Right renal cortex interstitium (tissue), 3 donors: ENCODE results near the gene ANKRD30A. TPM values are rescaled to one million over a fixed set of nuclear protein-coding genes. Genes with fewer than 3 reads are reported as not detected.
"Not testable (repeated sequence)": the region's sequence is repeated elsewhere in the genome, so short reads cannot be mapped to it uniquely, and the experiment has no call there.

Experiments
- DNase-seq, 3 donors: peaks; one replicate each; pipeline ENCODE4 v3.0.0-alpha.2; 2013; ENCODE audit warnings: low read depth in 3 of 3, low spot score in 2 of 3
- polyA plus RNA-seq, 3 donors: library from polyadenylated mRNA; unstranded; fragments of 120-200 nt; gene quantifications; one replicate each; pipeline ENCODE4 v1.2.1, GENCODE V29; 2013; ENCODE audit not compliant: insufficient read length in 3 of 3

The ANKRD30A gene, protein sequence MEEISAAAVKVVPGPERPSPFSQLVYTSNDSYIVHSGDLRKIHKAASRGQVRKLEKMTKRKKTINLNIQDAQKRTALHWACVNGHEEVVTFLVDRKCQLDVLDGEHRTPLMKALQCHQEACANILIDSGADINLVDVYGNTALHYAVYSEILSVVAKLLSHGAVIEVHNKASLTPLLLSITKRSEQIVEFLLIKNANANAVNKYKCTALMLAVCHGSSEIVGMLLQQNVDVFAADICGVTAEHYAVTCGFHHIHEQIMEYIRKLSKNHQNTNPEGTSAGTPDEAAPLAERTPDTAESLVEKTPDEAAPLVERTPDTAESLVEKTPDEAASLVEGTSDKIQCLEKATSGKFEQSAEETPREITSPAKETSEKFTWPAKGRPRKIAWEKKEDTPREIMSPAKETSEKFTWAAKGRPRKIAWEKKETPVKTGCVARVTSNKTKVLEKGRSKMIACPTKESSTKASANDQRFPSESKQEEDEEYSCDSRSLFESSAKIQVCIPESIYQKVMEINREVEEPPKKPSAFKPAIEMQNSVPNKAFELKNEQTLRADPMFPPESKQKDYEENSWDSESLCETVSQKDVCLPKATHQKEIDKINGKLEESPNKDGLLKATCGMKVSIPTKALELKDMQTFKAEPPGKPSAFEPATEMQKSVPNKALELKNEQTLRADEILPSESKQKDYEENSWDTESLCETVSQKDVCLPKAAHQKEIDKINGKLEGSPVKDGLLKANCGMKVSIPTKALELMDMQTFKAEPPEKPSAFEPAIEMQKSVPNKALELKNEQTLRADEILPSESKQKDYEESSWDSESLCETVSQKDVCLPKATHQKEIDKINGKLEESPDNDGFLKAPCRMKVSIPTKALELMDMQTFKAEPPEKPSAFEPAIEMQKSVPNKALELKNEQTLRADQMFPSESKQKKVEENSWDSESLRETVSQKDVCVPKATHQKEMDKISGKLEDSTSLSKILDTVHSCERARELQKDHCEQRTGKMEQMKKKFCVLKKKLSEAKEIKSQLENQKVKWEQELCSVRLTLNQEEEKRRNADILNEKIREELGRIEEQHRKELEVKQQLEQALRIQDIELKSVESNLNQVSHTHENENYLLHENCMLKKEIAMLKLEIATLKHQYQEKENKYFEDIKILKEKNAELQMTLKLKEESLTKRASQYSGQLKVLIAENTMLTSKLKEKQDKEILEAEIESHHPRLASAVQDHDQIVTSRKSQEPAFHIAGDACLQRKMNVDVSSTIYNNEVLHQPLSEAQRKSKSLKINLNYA (N-terminal part only)
- polyA plus RNA-seq, result not detected

- DNase-seq, result no peak
These were observed at the start of gene ANKRD30A for GRCh38 chr10:37125191-37125732. TSS of gene ANKRD30A (plus strand) at chr10:37125598. CDS start at chr10:37125788, 190 bp downstream.

GRCh38 chr10:37076083-37076482 is 49.3 kb upstream of the ANKRD30A start:
- DNase-seq, result not testable (repeated sequence)

DNA sequence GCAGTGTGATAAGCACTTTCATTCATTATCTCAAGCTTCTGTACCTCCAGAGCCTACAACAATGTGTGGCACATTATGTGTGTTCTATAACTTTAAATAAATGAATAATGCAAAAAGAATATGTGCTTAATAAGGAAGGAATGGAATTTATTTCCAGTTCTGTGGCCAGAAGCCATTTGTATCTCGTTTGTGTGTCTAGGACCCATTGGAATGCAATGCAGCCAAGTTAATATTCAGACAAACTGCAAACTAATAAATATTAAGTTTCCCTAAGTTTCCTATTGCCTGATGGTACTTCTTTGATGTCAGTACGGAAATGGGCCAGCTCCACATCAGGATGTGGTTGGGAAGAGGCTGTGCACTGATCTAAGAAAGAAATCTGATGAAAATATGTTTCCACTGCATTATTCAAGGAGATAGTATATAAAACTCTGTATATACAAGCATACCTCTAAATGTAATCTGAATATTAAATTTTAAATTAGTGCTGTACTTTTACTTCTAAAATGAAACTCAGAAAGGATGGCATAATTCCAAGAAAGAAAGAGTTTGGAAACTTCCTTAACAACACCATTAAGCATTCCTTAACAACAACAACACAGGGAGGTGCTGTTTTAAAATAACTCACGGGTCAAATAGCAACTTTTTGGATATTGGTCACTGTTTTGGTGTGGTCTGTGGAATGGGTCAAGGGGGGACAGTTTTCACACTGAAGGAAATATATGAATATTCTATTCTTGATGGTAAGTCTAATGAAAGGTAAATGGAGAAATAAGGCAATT is 29.4 kb upstream of the ANKRD30A start:
- DNase-seq, result no peak

DNA sequence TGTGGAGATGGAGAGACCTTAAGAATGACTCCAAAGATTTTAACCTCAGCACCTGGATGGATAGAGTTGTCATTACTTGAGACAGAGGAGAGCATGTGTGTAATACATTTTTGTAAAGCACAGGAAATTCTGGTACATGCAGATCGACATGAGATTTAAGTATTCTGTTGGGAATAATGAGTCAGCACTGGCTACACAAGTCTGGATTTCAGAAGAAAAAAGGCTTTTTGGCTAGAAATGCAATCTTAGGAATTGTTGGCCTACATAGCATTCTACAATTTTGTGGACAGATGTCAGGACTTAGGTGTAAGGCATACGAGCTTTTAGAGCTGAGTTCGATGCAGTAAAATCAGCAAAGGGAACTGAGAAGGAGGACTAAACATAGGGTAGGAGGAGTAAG is 24.1 kb upstream of the ANKRD30A start:
- no peak for DNase-seq

DNA sequence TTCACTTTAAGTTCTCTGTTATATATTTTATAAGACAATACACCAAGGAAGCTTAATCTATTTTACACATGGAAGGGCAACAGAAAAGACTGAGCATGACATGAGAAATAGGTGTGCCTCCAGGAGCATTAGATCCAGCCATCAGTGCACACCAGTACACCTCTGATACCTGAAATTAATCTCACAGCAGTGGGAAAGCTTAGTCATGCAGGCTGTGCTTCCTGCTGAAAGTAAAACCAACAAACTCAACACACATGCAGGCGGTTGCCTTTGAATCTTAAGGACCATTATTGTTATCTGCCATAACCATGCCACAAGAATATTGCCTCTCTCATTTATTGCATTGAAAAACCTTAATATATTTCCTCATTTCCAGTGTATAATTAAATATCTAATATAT is 16.4 kb upstream of the ANKRD30A start:
- DNase-seq, result no peak

DNA sequence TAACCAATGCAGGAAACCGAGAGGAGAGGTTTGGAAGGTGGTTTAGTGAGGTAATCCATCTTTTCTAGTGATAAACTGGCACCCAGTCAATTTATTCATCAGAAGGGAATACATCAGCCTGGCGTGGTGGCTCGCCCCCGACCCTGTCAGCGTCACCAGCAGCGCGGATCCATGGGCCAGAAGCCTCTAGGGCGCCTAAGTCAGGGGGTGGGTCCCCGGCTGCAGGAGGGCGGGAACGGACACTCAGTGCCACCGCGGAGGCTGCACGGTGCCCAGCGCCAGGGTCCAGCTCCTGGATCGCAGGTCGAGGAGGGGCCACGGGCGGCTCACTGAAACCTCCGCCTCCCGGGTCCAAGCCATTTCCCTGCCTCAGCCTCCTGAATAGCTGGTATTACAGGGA is 866 bp upstream of the ANKRD30A start:
- no peak for DNase-seq

- DNase-seq, result no peak
These were observed 523 bp downstream of the ANKRD30A start for GRCh38 chr10:37125921-37126320.

DNA sequence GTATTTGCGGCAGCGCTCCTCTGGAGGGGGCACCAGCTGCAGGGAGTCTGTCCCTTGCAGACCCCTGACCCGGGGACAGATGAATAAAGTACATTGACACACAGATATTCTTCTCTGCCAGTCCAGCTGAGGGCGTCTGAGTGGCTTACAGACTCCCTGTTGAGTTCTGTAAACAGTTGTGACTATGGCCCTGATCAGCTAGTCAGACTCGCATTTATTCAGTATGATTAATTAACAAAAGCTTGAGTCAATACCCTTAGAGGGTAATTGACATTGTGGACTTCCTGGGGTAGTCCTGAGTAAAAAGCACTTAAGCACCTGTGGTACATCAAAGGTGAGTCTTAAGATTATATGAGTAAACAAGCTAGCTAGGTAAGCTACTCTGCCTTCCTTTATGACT is 21.0 kb downstream of the ANKRD30A start:
- no peak for DNase-seq

DNA sequence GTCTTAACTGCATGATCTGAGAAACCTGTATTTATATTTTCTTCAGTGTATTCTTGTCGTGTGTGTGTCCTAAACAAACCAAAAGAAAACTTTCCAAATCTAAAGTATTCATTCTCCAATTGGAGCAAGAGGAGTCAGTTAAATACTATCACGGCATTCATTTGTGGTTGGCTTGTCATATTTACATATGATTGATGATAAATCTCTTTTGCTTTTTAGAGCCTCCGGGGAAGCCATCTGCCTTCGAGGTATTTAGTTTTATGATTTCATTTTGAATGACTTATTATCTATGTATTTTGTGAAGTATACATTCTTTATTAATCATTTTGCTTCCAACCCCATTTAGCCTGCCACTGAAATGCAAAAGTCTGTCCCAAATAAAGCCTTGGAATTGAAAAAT is 37.0 kb downstream of the ANKRD30A start:
- not testable (repeated sequence) for DNase-seq

DNA sequence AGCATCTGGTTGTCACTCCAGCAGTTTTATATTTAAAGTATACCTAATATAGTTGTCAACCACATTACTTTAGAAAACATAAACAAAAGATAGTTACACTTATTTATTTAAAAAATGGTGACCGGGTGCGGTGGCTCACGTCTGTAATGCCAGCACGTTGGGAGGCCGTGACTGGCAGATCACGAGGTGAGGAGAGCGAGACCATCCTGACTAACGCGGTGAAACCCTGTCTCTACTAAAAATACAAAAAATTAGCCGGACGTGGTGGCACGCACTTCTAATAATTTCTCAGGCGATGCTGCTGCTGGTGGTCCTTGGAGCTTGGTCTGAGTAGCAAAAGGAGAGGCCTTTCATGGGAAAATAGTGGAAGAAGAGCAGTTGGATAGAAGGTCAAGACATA is 46.5 kb downstream of the ANKRD30A start:
- DNase-seq, result not testable (repeated sequence)

DNA sequence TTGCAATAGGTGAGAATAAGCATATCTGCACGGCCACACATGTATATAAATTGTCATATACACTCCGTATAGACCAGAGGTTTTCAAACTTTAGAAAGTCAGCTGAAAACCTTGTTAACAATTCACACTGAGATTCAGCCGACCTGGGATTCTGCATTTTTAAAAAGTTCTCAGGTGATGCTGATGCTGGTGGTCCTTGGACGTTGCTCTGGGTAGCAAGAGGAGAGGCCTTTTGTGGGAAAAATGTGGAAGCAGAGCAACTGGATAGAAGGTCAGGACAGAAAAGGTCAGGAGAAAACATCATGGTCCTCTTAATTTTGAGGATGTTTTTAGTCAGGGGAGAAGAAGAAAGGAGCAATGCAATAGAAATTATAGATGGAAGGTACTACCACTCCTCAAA is 52.9 kb downstream of the ANKRD30A start:
- not testable (repeated sequence) for DNase-seq

GRCh38 chr10:37182719-37183118 is 57.3 kb downstream of the ANKRD30A start:
- not testable (repeated sequence) for DNase-seq

DNA sequence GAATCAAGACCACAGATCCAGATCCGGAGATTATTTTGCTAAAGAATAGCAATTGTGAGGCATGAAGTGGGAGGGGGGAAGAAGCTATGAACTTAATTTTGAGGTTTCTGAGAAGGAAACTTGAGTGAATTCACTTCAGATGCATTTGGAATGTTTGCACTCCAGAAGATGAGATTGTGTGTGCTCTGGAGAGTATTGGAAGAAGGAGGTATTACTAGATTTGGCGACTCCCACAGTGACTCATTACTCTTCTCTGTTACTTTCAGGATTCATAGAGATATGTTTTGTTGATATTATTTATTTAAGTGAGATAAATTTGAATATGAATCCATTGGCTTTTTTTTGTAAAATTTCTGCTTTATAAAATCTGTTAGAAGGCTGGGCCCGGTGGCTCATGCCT is 80.7 kb downstream of the ANKRD30A start:
- no peak for DNase-seq

GRCh38 chr10:37220866-37221265 is 95.5 kb downstream of the ANKRD30A start:
- DNase-seq, result no peak

DNA sequence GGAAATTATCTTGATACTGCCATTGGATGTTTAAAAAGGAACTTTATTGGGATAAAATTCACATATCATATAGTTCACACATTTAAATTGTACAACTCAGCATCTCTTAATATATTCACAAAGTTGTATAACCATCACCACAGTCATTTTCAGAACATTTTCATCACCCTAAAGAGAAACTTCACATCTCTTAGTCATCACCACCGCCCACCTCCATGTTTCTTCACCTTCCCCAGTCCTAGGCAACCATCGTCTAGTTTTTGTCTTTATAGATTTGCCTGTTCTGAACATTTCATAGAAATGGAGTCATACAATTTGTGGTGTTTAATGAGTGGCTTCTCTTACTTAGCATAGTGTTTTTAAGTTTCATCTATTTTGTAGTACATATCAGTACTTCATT is 96.6 kb downstream of the ANKRD30A start:
- DNase-seq, result no peak

DNA sequence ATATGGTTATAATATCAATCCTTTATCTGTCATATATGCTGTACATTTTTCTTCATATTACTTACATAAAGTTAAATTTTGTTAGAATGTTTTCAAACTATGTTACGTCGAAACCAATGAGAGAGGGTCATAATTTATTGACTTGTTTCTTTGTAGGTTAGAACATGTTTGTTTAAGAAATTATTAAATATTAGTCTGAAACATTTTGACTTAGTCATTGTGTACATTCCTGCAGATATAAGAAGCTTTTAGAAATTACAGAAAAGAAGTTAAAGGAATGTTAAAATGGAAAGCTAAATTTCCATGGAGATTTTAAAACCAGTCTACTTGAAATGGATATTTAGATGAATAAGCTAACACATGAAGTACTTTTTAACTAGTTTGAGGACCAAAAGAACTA is 99.8 kb downstream of the ANKRD30A start:
- DNase-seq, result no peak

GRCh38 chr10:37226524-37226923 is 101.1 kb downstream of the ANKRD30A start:
- DNase-seq, result no peak

DNA sequence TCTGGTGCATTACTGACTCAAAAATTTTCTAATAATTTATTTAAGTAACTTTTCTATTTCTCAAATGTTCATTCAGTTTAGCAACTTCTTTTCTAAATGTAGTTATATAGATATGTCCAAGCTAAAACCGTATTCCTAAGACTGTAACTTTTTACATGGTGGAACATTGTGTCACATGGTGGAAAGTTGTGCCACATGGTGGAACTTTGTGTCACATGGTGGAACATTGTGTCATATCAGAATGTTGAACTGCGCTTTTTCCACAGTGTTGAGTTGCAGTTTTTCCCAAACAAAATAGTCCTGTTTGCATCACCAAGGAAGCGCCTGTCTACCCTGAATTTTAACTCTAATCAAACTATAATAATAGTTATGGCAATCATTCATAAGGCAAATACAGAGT is 109.3 kb downstream of the ANKRD30A start:
- no peak for DNase-seq

- no peak for DNase-seq
These were observed 110.7 kb downstream of the ANKRD30A start for GRCh38 chr10:37236093-37236492.

- DNase-seq, result no peak
These were observed 114.8 kb downstream of the ANKRD30A start for GRCh38 chr10:37240223-37240622.
